Activated T-helper 1 cell treated with anti-CD3 and anti-CD28 coated beads, Interleukin-12 subunit alpha, Interleukin-12 subunit beta, Interleukin-2, Interleukin-4 antibody, amounts not matched to agents 30 ng/mL and 10 ng/mL and 1 ng/mL, durations not matched to agents 14 hours and 24 hours and 36 hours (primary cell): ENCODE measurements around the gene TEDC2. TPM values are rescaled to one million over a fixed set of nuclear protein-coding genes. Genes with fewer than 3 reads are reported as not detected.

Experiments used
- DNase-seq: peaks from one replicate; pipeline ENCODE4 v3.0.0; 2021; ENCODE audit warnings: low spot score
- H3K27ac Mint-ChIP-seq: one replicate; pipeline ENCODE4 v1.8.0; 2021; ENCODE audit warnings: mild to moderate bottlenecking, mixed read lengths
- H3K27me3 Mint-ChIP-seq: one replicate; pipeline ENCODE4 v1.8.0; 2022; ENCODE audit warnings: mild to moderate bottlenecking, moderate library complexity, mixed read lengths; ENCODE audit not compliant: insufficient read depth
- H3K36me3 Mint-ChIP-seq: one replicate; pipeline ENCODE4 v1.8.0; 2021; ENCODE audit warnings: low read depth, mixed read lengths
- H3K4me1 Mint-ChIP-seq: one replicate; pipeline ENCODE4 v1.8.0; 2021; ENCODE audit warnings: low read depth, mixed read lengths
- H3K4me3 Mint-ChIP-seq: one replicate; pipeline ENCODE4 v1.8.0; 2021; ENCODE audit warnings: mild to moderate bottlenecking, moderate library complexity, mixed read lengths
- H3K9me3 Mint-ChIP-seq: one replicate; pipeline ENCODE4 v1.8.0; 2021; ENCODE audit warnings: mixed read lengths
- intact Hi-C: fragments of 100-400 bp; cut with micrococcal nuclease; formaldehyde crosslinking; loops from one replicate; pipeline ENCODE4 v1.15.1; 2024
- total RNA-seq: library from RNA; stranded (reverse); gene quantifications from 2 replicates; pipeline ENCODE4 v1.2.3, GENCODE V29; 2022

The TEDC2 gene
- total RNA-seq, 1 donor from 2014 or later: 43.9 TPM

- Mint-ChIP-seq H3K27ac (no peak overlapping the region), H3K4me1 (no peaks in the 10 kb centered on the region), H3K36me3 (no peaks in the 10 kb centered on the region), H3K27me3 (no peaks in the 10 kb centered on the region), H3K4me3 (no peak overlapping the region), H3K9me3 (no peaks in the 10 kb centered on the region)
- DNase-seq: no peak
- intact Hi-C loops: no loop called here
These were observed 39.5 kb downstream of the TEDC2 start for GRCh38 chr16:2499454-2499853.

GRCh38 chr16:2499890-2500429, 40.1 kb downstream of the TEDC2 start:
- intact Hi-C loops: loop anchor here (2.0 kb wide), 1 partner anchor 69 kb away; no protein-coding TSS in a partner anchor
- Mint-ChIP-seq H3K27ac (no peak overlapping the region), H3K4me1 (no peaks in the 10 kb centered on the region), H3K36me3 (no peaks in the 10 kb centered on the region), H3K9me3 (no peaks in the 10 kb centered on the region), H3K27me3 (no peaks in the 10 kb centered on the region), H3K4me3 (no peak overlapping the region)
- DNase-seq: no peak

GRCh38 chr16:2500430-2500917, 40.6 kb downstream of the TEDC2 start:
- H3K9me3 Mint-ChIP-seq: no peaks in the 10 kb centered on the region
- intact Hi-C loops: loop anchor here (2.0 kb wide), 1 partner anchor 70 kb away; no protein-coding TSS in a partner anchor
- H3K4me1 Mint-ChIP-seq: no peaks in the 10 kb centered on the region
- no peak overlapping the region for H3K27ac Mint-ChIP-seq
- H3K36me3 Mint-ChIP-seq: no peaks in the 10 kb centered on the region
- H3K27me3 Mint-ChIP-seq: no peaks in the 10 kb centered on the region
- DNase-seq: no peak
- no peak overlapping the region for H3K4me3 Mint-ChIP-seq

- Mint-ChIP-seq H3K9me3 (no peaks in the 10 kb centered on the region), H3K27me3 (no peaks in the 10 kb centered on the region), H3K27ac (no peak overlapping the region), H3K4me1 (no peaks in the 10 kb centered on the region), H3K4me3 (no peak overlapping the region), H3K36me3 (no peaks in the 10 kb centered on the region)
- intact Hi-C loops: loop anchor here (1.0 to 2.0 kb wide), 4 partner anchors 70 to 306 kb away; partner anchors contain the start of gene RNPS1
- peak; percentile 67 for DNase-seq
These were observed 41.2 kb downstream of the TEDC2 start for GRCh38 chr16:2500918-2501750.

GRCh38 chr16:2501946-2502895, 42.3 kb downstream of the TEDC2 start:
- DNase-seq: no peak
- intact Hi-C loops: loop anchor here (1.0 to 2.0 kb wide), 4 partner anchors 71 to 307 kb away; partner anchors contain the start of gene RNPS1
- Mint-ChIP-seq H3K27ac (no peak overlapping the region), H3K4me3 (no peak overlapping the region), H3K4me1 (no peaks in the 10 kb centered on the region), H3K36me3 (no peaks in the 10 kb centered on the region), H3K27me3 (no peaks in the 10 kb centered on the region), H3K9me3 (no peaks in the 10 kb centered on the region)

GRCh38 chr16:2505695-2506094, 45.8 kb downstream of the TEDC2 start:
- DNase-seq: no peak
- Mint-ChIP-seq H3K4me1 (no peaks in the 10 kb centered on the region), H3K27ac (no peak overlapping the region), H3K27me3 (peaks cover 1% of the 10 kb centered on the region), H3K36me3 (no peaks in the 10 kb centered on the region), H3K9me3 (no peaks in the 10 kb centered on the region), H3K4me3 (no peak overlapping the region)
- intact Hi-C loops: no loop called here

- intact Hi-C loops: no loop called here
- Mint-ChIP-seq H3K27me3 (peaks cover 3% of the 10 kb centered on the region), H3K4me3 (no peak overlapping the region), H3K9me3 (no peaks in the 10 kb centered on the region), H3K36me3 (no peaks in the 10 kb centered on the region), H3K4me1 (no peaks in the 10 kb centered on the region), H3K27ac (no peak overlapping the region)
- DNase-seq: no peak
These were observed 47.2 kb downstream of the TEDC2 start for GRCh38 chr16:2507052-2507659.

GRCh38 chr16:2507665-2508064, 47.8 kb downstream of the TEDC2 start:
- Mint-ChIP-seq H3K4me3 (no peak overlapping the region), H3K27ac (no peak overlapping the region), H3K9me3 (no peaks in the 10 kb centered on the region), H3K4me1 (peaks cover 1% of the 10 kb centered on the region), H3K36me3 (no peaks in the 10 kb centered on the region), H3K27me3 (peaks cover 3% of the 10 kb centered on the region)
- intact Hi-C loops: no loop called here
- no peak for DNase-seq

- no peak for DNase-seq
- Mint-ChIP-seq H3K36me3 (no peaks in the 10 kb centered on the region), H3K9me3 (no peaks in the 10 kb centered on the region), H3K4me3 (no peak overlapping the region), H3K27me3 (peaks cover 6% of the 10 kb centered on the region), H3K4me1 (peaks cover 8% of the 10 kb centered on the region), H3K27ac (no peak overlapping the region)
- intact Hi-C loops: no loop called here
These were observed 49.0 kb downstream of the TEDC2 start for GRCh38 chr16:2508722-2509400.

- no peak overlapping the region for H3K27ac Mint-ChIP-seq
- peaks cover 25% of the 10 kb centered on the region for H3K4me1 Mint-ChIP-seq
- H3K4me3 Mint-ChIP-seq: no peak overlapping the region
- H3K27me3 Mint-ChIP-seq: peaks cover 6% of the 10 kb centered on the region
- no peak for DNase-seq
- no peaks in the 10 kb centered on the region for H3K9me3 Mint-ChIP-seq
- intact Hi-C loops: loop anchor here (10.0 kb wide), 1 partner anchor 394 kb away; no protein-coding TSS in a partner anchor
- H3K36me3 Mint-ChIP-seq: peaks cover 3% of the 10 kb centered on the region
These were observed 51.4 kb downstream of the TEDC2 start for GRCh38 chr16:2511128-2511800.

- DNase-seq: no peak
- peak overlapping the region; percentile 74 for H3K27ac Mint-ChIP-seq
- peaks cover 34% of the 10 kb centered on the region for H3K4me1 Mint-ChIP-seq
- intact Hi-C loops: loop anchor here (2.0 to 10.0 kb wide), 3 partner anchors 25 to 393 kb away; partner anchors contain the start of gene TBC1D24
- peaks cover 6% of the 10 kb centered on the region for H3K27me3 Mint-ChIP-seq
- H3K9me3 Mint-ChIP-seq: no peaks in the 10 kb centered on the region
- H3K4me3 Mint-ChIP-seq: peak overlapping the region; percentile 80
- H3K36me3 Mint-ChIP-seq: peaks cover 7% of the 10 kb centered on the region
These were observed 52.3 kb downstream of the TEDC2 start for GRCh38 chr16:2511996-2512734.
